Activated B cell treated with CpG ODN at 0.5 μM for 24 hours (primary cell): ENCODE data around the gene DMRT2. TPM values are rescaled to one million over a fixed set of nuclear protein-coding genes. Genes with fewer than 3 reads are reported as not detected.

Experiments used
- ATAC-seq: fragments of 200-7000 bp; cut with Tn5 transposase; one replicate; pipeline ENCODE4 v1.10.0; 2021; ENCODE audit warnings: low read depth, mild to moderate bottlenecking, moderate library complexity
- CTCF ChIA-PET: fragments of 350-600 bp; sonication (Branson Sonifier 250); formaldehyde crosslinking; loops from one replicate; lab custom pipeline; 2021; ENCODE audit warnings: antibody characterized with exemption; lab: Charles Lee
- POLR2A ChIA-PET: fragments of 350-600 bp; sonication (Branson Sonifier 250); formaldehyde crosslinking; loops from one replicate; lab custom pipeline; 2021; ENCODE audit warnings: antibody characterized with exemption; lab: Charles Lee
- DNase-seq: peaks from one replicate; pipeline ENCODE4 v3.0.0; 2022
- H3K27ac Mint-ChIP-seq: one replicate; pipeline ENCODE4 v1.8.0; 2020; ENCODE audit warnings: mixed read lengths
- H3K27me3 Mint-ChIP-seq: one replicate; pipeline ENCODE4 v1.8.0; 2021; ENCODE audit warnings: mixed read lengths
- H3K36me3 Mint-ChIP-seq: one replicate; pipeline ENCODE4 v1.8.0; 2021; ENCODE audit warnings: low read depth, mixed read lengths
- H3K4me1 Mint-ChIP-seq: one replicate; pipeline ENCODE4 v1.8.0; 2021; ENCODE audit warnings: mixed read lengths
- H3K4me3 Mint-ChIP-seq: one replicate; pipeline ENCODE4 v1.8.0; 2020; ENCODE audit warnings: mild to moderate bottlenecking, mixed read lengths
- H3K9me3 Mint-ChIP-seq: one replicate; pipeline ENCODE4 v1.8.0; 2020; ENCODE audit warnings: mixed read lengths
- intact Hi-C: fragments of 100-400 bp; cut with micrococcal nuclease; formaldehyde crosslinking; loops from one replicate; pipeline ENCODE4 v1.15.1; 2024
- total RNA-seq: library from RNA; stranded (reverse); gene quantifications from 2 replicates; pipeline ENCODE4 v1.2.3, GENCODE V29; 2022
- TF ChIP-seq, protein P1 (sequence below): fragments of 200-600 bp; IDR thresholded peaks from one replicate; pipeline ENCODE4 v1.8.0; 2022; ENCODE audit warnings: antibody characterized with exemption, mild to moderate bottlenecking

The DMRT2 gene
- total RNA-seq, 1 donor from 2014 or later: not detected

GRCh38 chr9:1053986-1054425, 3.8 kb downstream of the DMRT2 start:
- DNase-seq (no peak), ATAC-seq (no peak)
- no peaks in the 10 kb centered on the region for H3K36me3 Mint-ChIP-seq
- TF ChIP-seq, protein P1, sequence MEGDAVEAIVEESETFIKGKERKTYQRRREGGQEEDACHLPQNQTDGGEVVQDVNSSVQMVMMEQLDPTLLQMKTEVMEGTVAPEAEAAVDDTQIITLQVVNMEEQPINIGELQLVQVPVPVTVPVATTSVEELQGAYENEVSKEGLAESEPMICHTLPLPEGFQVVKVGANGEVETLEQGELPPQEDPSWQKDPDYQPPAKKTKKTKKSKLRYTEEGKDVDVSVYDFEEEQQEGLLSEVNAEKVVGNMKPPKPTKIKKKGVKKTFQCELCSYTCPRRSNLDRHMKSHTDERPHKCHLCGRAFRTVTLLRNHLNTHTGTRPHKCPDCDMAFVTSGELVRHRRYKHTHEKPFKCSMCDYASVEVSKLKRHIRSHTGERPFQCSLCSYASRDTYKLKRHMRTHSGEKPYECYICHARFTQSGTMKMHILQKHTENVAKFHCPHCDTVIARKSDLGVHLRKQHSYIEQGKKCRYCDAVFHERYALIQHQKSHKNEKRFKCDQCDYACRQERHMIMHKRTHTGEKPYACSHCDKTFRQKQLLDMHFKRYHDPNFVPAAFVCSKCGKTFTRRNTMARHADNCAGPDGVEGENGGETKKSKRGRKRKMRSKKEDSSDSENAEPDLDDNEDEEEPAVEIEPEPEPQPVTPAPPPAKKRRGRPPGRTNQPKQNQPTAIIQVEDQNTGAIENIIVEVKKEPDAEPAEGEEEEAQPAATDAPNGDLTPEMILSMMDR: no peak
- peaks cover 66% of the 10 kb centered on the region for H3K27me3 Mint-ChIP-seq
- intact Hi-C loops: no loop called here
- H3K4me1 Mint-ChIP-seq: peaks cover 22% of the 10 kb centered on the region
- ChIA-PET POLR2A (no interaction called here), CTCF (no interaction called here)
- no peak overlapping the region for H3K4me3 Mint-ChIP-seq
- H3K9me3 Mint-ChIP-seq: peaks cover 5% of the 10 kb centered on the region
- no peak overlapping the region for H3K27ac Mint-ChIP-seq

GRCh38 chr9:1055166-1055565, 5.0 kb downstream of the DMRT2 start:
- no peaks in the 10 kb centered on the region for H3K36me3 Mint-ChIP-seq
- no peaks in the 10 kb centered on the region for H3K9me3 Mint-ChIP-seq
- peaks cover 17% of the 10 kb centered on the region for H3K4me1 Mint-ChIP-seq
- TF ChIP-seq, protein P1: no peak
- POLR2A ChIA-PET: no interaction called here
- CTCF ChIA-PET: no interaction called here
- peaks cover 55% of the 10 kb centered on the region for H3K27me3 Mint-ChIP-seq
- H3K4me3 Mint-ChIP-seq: no peak overlapping the region
- ATAC-seq: no peak
- no peak overlapping the region for H3K27ac Mint-ChIP-seq
- DNase-seq: no peak
- intact Hi-C loops: no loop called here

- H3K4me3 Mint-ChIP-seq: no peak overlapping the region
- CTCF ChIA-PET: no interaction called here
- peaks cover 42% of the 10 kb centered on the region for H3K27me3 Mint-ChIP-seq
- no peaks in the 10 kb centered on the region for H3K9me3 Mint-ChIP-seq
- no peak for ATAC-seq
- intact Hi-C loops: no loop called here
- POLR2A ChIA-PET: no interaction called here
- H3K4me1 Mint-ChIP-seq: no peaks in the 10 kb centered on the region
- TF ChIP-seq, protein P1: no peak
- H3K36me3 Mint-ChIP-seq: no peaks in the 10 kb centered on the region
- H3K27ac Mint-ChIP-seq: no peak overlapping the region
- no peak for DNase-seq
Measured at GRCh38 chr9:1057910-1058309, 7.8 kb downstream of the DMRT2 start.

DNA sequence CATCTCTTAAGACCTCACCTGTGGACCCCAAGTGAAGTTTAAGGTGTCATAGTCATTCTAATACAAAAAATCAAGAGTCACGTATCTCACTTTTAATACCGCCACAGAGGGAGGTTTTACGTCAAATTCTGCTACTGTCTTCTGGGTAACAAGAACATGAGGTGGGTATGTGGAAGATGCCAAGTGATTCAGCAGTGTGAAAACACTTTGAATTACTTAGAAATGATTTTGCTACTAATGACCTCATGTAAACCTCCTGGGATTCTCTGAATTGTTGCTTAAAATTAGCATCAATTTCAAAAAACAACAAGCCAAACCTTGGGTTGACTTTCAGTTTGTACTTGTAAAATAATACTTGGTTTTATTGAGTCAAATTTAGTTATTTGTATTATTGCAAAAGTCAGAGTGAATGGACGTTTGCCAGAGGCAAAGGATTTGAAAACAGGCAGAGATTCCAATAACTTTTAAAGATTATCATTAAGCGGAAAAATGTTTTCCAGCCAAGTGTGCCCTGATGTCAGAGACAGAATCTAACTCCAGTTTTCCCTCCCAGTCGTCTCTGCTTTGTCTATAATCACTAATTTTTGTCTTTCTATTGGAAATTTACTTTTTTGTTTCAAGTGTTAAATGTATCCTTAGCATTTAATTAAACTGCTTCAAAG, 8.8 kb downstream of the DMRT2 start:
- no peak overlapping the region for H3K27ac Mint-ChIP-seq
- H3K4me3 Mint-ChIP-seq: no peak overlapping the region
- H3K9me3 Mint-ChIP-seq: no peaks in the 10 kb centered on the region
- no peak for ATAC-seq
- no peak for DNase-seq
- H3K36me3 Mint-ChIP-seq: no peaks in the 10 kb centered on the region
- no peaks in the 10 kb centered on the region for H3K4me1 Mint-ChIP-seq
- ChIA-PET POLR2A (no interaction called here), CTCF (no interaction called here)
- TF ChIP-seq, protein P1: no peak
- intact Hi-C loops: no loop called here
- peaks cover 39% of the 10 kb centered on the region for H3K27me3 Mint-ChIP-seq

DNA sequence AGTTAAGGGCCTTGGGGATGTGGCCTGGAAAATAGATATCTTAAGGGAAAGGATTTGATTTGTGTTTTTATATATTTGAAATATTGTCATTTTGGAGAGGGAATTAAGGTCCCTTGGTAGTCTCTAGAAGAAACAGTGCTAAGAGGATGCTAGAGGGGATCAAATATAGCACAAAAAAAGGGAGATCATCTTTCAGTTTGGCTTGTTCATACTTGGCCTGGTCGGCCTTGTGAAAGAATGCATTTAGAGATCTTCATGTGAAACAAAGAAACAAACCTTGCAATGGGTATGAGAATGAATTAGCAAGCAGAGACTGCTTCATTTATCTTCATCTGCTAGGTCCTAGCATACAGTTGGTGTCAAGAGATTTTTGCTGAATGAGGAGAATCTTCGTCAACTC, 15.0 kb downstream of the DMRT2 start:
- Mint-ChIP-seq H3K27ac (no peak overlapping the region), H3K9me3 (peaks cover 8% of the 10 kb centered on the region), H3K4me3 (no peak overlapping the region), H3K27me3 (peaks cover 12% of the 10 kb centered on the region), H3K4me1 (no peaks in the 10 kb centered on the region), H3K36me3 (no peaks in the 10 kb centered on the region)
- ATAC-seq (no peak), DNase-seq (no peak)
- intact Hi-C loops: no loop called here
- ChIA-PET CTCF (no interaction called here), POLR2A (no interaction called here)
- TF ChIP-seq, protein P1: no peak
